Keratinocyte (primary cell): ENCODE results near the gene IGFBP1. TPM values are rescaled to one million over a fixed set of nuclear protein-coding genes. Genes with fewer than 3 reads are reported as not detected.

Experiments
- DNase-seq: peaks from one replicate; pipeline ENCODE4 v3.0.0-alpha.2; 2011; ENCODE audit warnings: low read depth, missing footprints, low spot score
- FAIRE-seq: peaks from 2 replicates; lab custom pipeline; 2011; peaks lifted over from hg19 to GRCh38; lab: Jason Lieb, UNC
- H2AFZ ChIP-seq: 2 replicates; pipeline ENCODE4 v1.6.0; 2012; ENCODE audit warnings: low read length, control low read depth, inconsistent platforms; ENCODE audit not compliant: control insufficient read depth
- H3K27ac ChIP-seq: 2 replicates; pipeline ENCODE4 v1.5.1; 2011; ENCODE audit warnings: low read length; ENCODE audit not compliant: control insufficient read depth, insufficient read depth
- H3K27me3 ChIP-seq: 3 replicates; pipeline ENCODE4 v1.6.0; 2011; ENCODE audit warnings: low read length; ENCODE audit not compliant: control insufficient read depth, insufficient read depth; ENCODE audit errors: extremely low read depth
- H3K36me3 ChIP-seq, 2 experiments: 2 replicates in 1 of 2; 3 replicates in 1 of 2; pipeline ENCODE4 v1.5.1; 2011; ENCODE audit warnings: low read length in 2 of 2, mild to moderate bottlenecking in 1 of 2; ENCODE audit not compliant: control insufficient read depth in 2 of 2, insufficient read depth in 2 of 2; ENCODE audit errors: extremely low read depth in 1 of 2
- H3K4me1 ChIP-seq: 3 replicates; pipeline ENCODE4 v1.5.1; 2011; ENCODE audit warnings: low read length; ENCODE audit not compliant: control insufficient read depth, insufficient read depth; ENCODE audit errors: extremely low read depth
- H3K4me2 ChIP-seq: 3 replicates; pipeline ENCODE4 v1.6.0; 2011; ENCODE audit warnings: low read depth, low read length; ENCODE audit not compliant: control insufficient read depth, insufficient read depth; ENCODE audit errors: extremely low read depth
- H3K4me3 ChIP-seq, 3 experiments: fragments of 200-600 bp in 1 of 3; sonication (generic) in 1 of 3; 2 replicates in 2 of 3; 3 replicates in 1 of 3; pipeline ENCODE4 v1.5.1; 2011 to 2016; ENCODE audit warnings: low read length in 3 of 3, mild to moderate bottlenecking in 3 of 3, control low read depth in 2 of 3, inconsistent platforms in 1 of 3, low read depth in 1 of 3, mixed read lengths in 1 of 3, mixed run types in 1 of 3, moderate library complexity in 1 of 3; ENCODE audit not compliant: control insufficient read depth in 2 of 3, insufficient read depth in 2 of 3; ENCODE audit errors: extremely low read depth in 1 of 3
- H3K79me2 ChIP-seq: 2 replicates; pipeline ENCODE4 v1.6.0; 2012; ENCODE audit warnings: low read length; ENCODE audit not compliant: control insufficient read depth, insufficient read depth
- H3K9ac ChIP-seq: 3 replicates; pipeline ENCODE4 v1.6.0; 2011; ENCODE audit warnings: low read length; ENCODE audit not compliant: control insufficient read depth, insufficient read depth; ENCODE audit errors: extremely low read depth
- H3K9me1 ChIP-seq: 3 replicates; pipeline ENCODE4 v1.6.0; 2011; ENCODE audit warnings: low read length; ENCODE audit not compliant: control insufficient read depth, insufficient read depth; ENCODE audit errors: extremely low read depth
- H3K9me3 ChIP-seq: 2 replicates; pipeline ENCODE4 v1.5.1; 2012; ENCODE audit warnings: low read depth, low read length; ENCODE audit not compliant: control insufficient read depth
- H4K20me1 ChIP-seq: 3 replicates; pipeline ENCODE4 v1.6.0; 2011; ENCODE audit warnings: low read length; ENCODE audit not compliant: control insufficient read depth, insufficient read depth; ENCODE audit errors: extremely low read depth
- EZH2 ChIP-seq: IDR thresholded peaks from one replicate; pipeline ENCODE4 v1.6.1; 2012; ENCODE audit warnings: inconsistent platforms, mild to moderate bottlenecking, low read length, moderate library complexity
- dilution Hi-C: fragments of 300-500 bp; cut with MboI; formaldehyde crosslinking; loops from one replicate; pipeline ENCODE4 v1.7.0; 2020; ENCODE audit warnings: low sequenced_read_pairs; ENCODE audit not compliant: extremely low pct_ligation_motif_present
- polyA plus RNA-seq, 5 experiments: library from polyadenylated mRNA; depleted of rRNA in 3 of 5; stranded (reverse) in 3 of 5; stranded (forward) in 1 of 5; unstranded in 1 of 5; fragments of >200 nt; gene quantifications; 1 replicate in 1 of 5; 2 replicates in 3 of 5; 3 replicates in 1 of 5; pipeline versions ENCODE4 v1.2.1 to v1.2.3, GENCODE V29; 2011 to 2012; ENCODE audit warnings: missing spikeins in 2 of 5, low read depth in 1 of 5, low replicate concordance in 1 of 5
- TF ChIP-seq, protein P1 (sequence below), 3 experiments: IDR thresholded peaks in 1 of 3; conservative IDR thresholded peaks in 1 of 3; optimal IDR thresholded peaks in 1 of 3; 2 replicates in 2 of 3; 3 replicates in 1 of 3; pipeline versions ENCODE3 to v1.5.1; 2011; ENCODE audit warnings: low read length in 3 of 3, mild to moderate bottlenecking in 3 of 3, moderate library complexity in 2 of 3, control low read depth in 1 of 3, inconsistent platforms in 1 of 3; ENCODE audit not compliant: insufficient read depth in 2 of 3; ENCODE audit errors: extremely low read depth in 1 of 3

Gene IGFBP1
- polyA plus RNA-seq, 1 donor (not counting 4 experiments of a cell fraction or from before 2014, with no cell fraction given) = not detected

DNA sequence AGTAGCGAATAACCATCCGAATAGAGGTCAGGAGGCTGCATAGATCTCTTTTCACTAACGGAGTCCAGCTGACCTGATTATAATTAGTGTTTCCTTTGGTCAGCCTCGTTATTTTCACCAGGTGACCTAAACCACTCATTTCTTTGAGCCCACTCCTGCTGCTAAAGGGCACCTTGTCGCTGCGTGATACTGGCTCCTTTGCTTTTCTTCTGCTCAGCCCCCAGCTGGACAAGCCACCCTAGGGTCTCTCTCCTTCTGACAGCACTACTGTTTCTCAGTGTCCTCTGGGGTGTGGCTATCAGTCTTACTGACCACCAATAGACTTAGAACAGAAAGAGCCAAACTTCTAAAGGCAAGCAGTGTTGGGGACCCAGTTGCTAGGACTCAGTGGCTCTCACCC, 35.5 kb downstream of the IGFBP1 start:
- H3K27me3 ChIP-seq = peaks cover 26% of the 10 kb centered on the region
- no peak for FAIRE-seq
- H4K20me1 ChIP-seq = no peaks in the 10 kb centered on the region
- no peaks in the 10 kb centered on the region for H3K9me3 ChIP-seq
- no peaks in the 10 kb centered on the region for H3K9me1 ChIP-seq
- no peak overlapping the region for H3K4me2 ChIP-seq
- no peaks in the 10 kb centered on the region for H3K79me2 ChIP-seq
- dilution Hi-C loops = loop anchor here (10.0 kb wide), 1 partner anchor 431 kb away; no protein-coding TSS in a partner anchor
- H3K9ac ChIP-seq = no peak overlapping the region
- DNase-seq = no peak
- no peak overlapping the region for H3K27ac ChIP-seq
- TF ChIP-seq, protein P1, sequence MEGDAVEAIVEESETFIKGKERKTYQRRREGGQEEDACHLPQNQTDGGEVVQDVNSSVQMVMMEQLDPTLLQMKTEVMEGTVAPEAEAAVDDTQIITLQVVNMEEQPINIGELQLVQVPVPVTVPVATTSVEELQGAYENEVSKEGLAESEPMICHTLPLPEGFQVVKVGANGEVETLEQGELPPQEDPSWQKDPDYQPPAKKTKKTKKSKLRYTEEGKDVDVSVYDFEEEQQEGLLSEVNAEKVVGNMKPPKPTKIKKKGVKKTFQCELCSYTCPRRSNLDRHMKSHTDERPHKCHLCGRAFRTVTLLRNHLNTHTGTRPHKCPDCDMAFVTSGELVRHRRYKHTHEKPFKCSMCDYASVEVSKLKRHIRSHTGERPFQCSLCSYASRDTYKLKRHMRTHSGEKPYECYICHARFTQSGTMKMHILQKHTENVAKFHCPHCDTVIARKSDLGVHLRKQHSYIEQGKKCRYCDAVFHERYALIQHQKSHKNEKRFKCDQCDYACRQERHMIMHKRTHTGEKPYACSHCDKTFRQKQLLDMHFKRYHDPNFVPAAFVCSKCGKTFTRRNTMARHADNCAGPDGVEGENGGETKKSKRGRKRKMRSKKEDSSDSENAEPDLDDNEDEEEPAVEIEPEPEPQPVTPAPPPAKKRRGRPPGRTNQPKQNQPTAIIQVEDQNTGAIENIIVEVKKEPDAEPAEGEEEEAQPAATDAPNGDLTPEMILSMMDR (optimal IDR thresholded peaks at IDR 0.05 in 1 of 3, IDR thresholded peaks at IDR 0.05 in 1 of 3, conservative IDR thresholded peaks at IDR 0.05 in 1 of 3; ENCODE audit: extremely low read depth in 1 of 3, insufficient read depth in 2 of 3, low read length in 3 of 3) = no peak
- TF ChIP-seq EZH2 = no peak
- no peak overlapping the region for H2AFZ ChIP-seq
- no peak overlapping the region for H3K4me3 ChIP-seq
- no peaks in the 10 kb centered on the region for H3K36me3 ChIP-seq
- H3K4me1 ChIP-seq = peaks cover 28% of the 10 kb centered on the region

DNA sequence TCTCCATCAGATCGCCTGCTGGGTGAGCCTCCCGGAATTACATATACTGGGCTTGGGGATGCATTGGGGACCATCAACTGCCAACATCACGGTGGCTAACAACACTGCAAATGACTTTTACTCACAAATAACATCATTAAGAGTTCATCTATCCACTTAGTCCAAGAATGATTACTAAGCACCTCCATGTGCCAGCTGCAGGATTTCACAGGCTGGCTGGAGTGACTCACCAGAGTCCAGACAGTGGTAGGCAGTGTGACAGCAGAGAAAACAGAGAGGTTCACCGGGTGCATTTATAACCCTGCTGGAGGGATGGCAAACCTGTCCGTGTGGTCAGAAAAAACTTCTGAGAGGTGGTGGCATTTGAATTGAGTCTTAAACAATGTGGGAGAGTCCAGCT, 36.0 kb downstream of the IGFBP1 start:
- dilution Hi-C loops = loop anchor here (10.0 kb wide), 1 partner anchor 431 kb away; no protein-coding TSS in a partner anchor
- peaks cover 22% of the 10 kb centered on the region for H3K27me3 ChIP-seq
- no peaks in the 10 kb centered on the region for H3K36me3 ChIP-seq
- TF ChIP-seq EZH2 = no peak
- TF ChIP-seq, protein P1 (optimal IDR thresholded peaks at IDR 0.05 in 1 of 3, IDR thresholded peaks at IDR 0.05 in 1 of 3, conservative IDR thresholded peaks at IDR 0.05 in 1 of 3; ENCODE audit: extremely low read depth in 1 of 3, insufficient read depth in 2 of 3, low read length in 3 of 3) = peak in 2 of 3 experiments; percentile 5 to 17
- no peak overlapping the region for H2AFZ ChIP-seq
- H3K27ac ChIP-seq = no peak overlapping the region
- H3K9me3 ChIP-seq = no peaks in the 10 kb centered on the region
- H3K79me2 ChIP-seq = no peaks in the 10 kb centered on the region
- no peak overlapping the region for H3K4me3 ChIP-seq
- no peak overlapping the region for H3K9ac ChIP-seq
- peaks cover 28% of the 10 kb centered on the region for H3K4me1 ChIP-seq
- H3K4me2 ChIP-seq = peak overlapping the region; percentile 14
- peak; percentile 34 for FAIRE-seq
- no peaks in the 10 kb centered on the region for H3K9me1 ChIP-seq
- peak; percentile 40 for DNase-seq
- no peaks in the 10 kb centered on the region for H4K20me1 ChIP-seq
